IPS-18c (cell line): ENCODE results near the gene CPAMD8.

ENCODE experiments used
- H3K4me3 ChIP-seq: 2 replicates; pipeline ENCODE4 v1.7.0; 2013; ENCODE audit warnings: low read depth, mild to moderate bottlenecking, low read length, moderate library complexity; ENCODE audit not compliant: insufficient read depth
- H3K9me3 ChIP-seq: one replicate; pipeline ENCODE4 v1.6.1; 2013; ENCODE audit warnings: mild to moderate bottlenecking, low read length, moderate library complexity; ENCODE audit not compliant: control insufficient read depth, insufficient read depth

CPAMD8 gene

DNA sequence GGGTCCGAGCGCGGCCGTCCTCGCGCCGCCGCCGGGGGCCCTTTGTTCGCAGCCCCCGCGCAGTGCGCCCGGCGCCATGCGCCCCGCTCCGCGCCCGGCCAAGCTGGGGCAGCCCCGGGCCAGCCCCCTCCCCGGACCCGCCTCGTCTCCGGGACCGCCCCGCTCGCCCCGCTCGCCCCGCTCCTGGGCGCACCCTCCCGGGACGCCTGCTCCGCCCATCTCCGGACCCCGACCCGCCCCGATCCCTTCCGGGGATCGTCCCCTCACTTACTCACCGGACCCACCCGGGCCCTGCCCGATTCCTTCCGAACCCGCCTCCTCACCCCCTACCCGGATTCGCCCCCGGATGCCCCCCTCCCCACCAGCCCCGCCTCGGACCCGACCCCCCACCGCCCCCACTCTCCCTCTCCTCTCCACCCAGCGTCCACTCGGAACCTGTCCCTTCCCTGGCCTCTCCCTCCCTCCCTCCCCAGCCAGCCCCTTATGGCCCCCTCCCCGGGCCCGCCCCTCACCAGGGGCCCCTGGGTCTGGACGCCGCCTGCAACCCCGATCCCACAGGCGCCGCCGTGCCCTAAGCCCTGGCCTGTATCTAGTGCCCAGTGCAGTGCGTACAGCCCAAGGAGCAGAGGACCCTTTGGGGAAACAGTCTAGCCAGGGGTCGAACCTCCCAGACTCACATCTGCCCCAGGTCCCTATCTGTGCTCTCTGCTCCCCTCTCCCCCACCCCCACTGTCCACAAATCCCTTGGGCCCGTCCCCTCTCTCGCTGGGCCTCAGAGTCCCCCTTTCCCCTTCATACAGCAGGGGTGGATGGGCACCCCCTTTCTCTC is at the start of gene CPAMD8:
Gene CPAMD8 (minus strand): TSS at position 105 of the 829 bp plus-strand sequence. CDS start 168 bp downstream, outside the sequence.
- Histone ChIP-seq H3K4me3 (peak within 1 kb of the TSS; percentile 67), H3K9me3 (no peaks in the 10 kb centered on the region)

DNA sequence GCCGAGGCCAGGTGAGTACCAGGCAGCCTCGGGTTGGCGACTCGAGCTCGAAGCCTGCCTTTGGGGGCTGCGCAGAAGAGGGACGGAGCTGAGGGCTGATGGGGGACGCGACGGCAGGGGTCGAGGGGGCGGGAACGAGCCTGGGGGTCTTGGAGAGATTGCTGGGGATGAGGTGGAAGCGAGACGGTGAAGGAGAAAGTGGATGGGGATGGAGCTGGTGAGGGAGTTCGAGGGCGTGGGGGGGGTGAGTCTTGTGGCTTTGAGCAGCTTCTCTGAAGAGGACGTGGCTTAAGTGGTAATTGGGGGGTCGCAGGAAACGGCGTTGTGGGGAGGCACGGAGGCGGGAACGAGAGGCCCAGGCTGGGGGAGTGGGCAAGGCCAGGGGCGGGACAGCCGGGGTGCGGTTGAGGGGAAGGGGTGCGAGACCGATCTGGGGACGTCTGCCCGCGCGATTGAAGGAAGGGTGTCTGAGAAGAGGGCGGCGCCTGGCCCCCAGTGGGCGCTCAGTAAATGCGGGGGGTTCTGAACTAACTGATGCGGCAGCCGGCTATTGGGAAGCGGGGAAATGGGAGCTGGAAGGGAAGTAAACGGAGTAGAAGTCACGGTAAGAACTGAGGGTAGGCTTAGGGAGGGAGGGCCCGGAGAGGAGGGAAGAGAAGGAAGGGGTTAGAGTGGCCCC is 49.4 kb upstream of the CPAMD8 start:
- Histone ChIP-seq H3K9me3 (peaks cover 3% of the 10 kb centered on the region), H3K4me3 (peak overlapping the region; percentile 81)

DNA sequence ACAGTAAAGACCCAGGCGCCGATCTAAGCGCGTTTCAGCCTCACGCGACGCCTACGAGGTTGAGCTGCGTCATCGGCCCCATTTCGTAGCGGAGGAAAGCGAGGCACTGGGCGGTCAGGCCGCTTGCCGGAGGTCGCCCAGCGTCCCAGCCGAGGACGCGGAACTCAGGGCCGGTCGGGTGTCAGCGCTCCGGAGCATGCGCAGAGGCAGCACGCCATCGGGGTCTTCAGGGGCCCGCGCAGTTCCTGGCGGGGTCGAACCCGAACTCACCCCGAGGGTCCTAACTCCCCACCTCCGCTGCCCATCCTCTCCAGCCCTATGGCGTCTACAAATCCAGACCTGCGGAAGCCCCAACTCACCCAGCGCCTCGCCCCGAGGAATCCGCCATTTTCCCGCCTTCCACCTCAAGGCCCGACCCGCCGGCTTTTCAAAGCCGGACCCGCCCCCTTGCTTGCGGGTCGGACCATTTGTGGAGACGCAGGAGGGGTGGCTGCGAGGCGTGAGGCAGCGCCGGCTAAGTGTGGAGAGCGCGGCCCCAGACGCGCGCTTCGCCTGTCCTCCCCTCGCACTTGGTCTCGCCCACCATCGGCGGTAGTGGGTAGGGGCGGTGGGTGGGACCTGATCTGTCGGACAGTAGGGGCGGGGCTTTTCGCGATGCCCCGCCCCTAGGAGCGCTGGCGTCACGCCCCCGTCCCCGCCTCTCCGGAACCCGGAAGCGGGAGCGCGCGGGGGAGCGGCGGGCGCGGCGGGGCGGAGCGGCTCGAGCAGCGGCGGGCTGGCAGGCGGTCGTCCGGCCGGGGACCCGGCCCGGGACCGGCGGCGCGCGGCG is 48.6 kb upstream of the CPAMD8 start, which contains the start of the genes HAUS8 and MYO9B:
Gene HAUS8 (minus strand): TSS at position 418 of the 829 bp plus-strand sequence. CDS start 30 bp downstream, at position 388.
Gene MYO9B (plus strand): TSS at position 743 of the 829 bp plus-strand sequence. CDS start 25,941 bp downstream, outside the sequence.
- Histone ChIP-seq H3K4me3 (peak within 1 kb of the TSS; percentile 94), H3K9me3 (peaks cover 3% of the 10 kb centered on the region)

DNA sequence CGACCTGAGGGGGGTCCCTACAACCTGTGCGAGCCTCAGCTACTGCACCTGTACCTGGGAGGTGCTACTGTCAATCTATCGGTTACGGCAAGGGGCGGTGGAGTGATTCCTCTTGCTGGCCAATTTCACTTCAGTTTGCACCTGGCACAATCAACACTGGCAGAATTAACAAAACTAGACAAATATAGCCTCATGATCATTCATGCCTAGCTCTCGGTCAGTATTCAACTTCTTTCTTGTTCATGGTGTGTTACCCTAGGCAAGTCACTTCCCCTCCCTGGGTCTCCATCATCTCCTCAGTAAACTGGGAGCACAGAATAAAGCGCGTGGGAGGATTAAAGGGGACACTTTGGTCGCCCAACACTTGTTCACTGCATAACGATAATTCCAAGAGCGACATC is 48.0 kb upstream of the CPAMD8 start:
- H3K4me3 ChIP-seq: peak overlapping the region; percentile 94
- peaks cover 3% of the 10 kb centered on the region for H3K9me3 ChIP-seq

DNA sequence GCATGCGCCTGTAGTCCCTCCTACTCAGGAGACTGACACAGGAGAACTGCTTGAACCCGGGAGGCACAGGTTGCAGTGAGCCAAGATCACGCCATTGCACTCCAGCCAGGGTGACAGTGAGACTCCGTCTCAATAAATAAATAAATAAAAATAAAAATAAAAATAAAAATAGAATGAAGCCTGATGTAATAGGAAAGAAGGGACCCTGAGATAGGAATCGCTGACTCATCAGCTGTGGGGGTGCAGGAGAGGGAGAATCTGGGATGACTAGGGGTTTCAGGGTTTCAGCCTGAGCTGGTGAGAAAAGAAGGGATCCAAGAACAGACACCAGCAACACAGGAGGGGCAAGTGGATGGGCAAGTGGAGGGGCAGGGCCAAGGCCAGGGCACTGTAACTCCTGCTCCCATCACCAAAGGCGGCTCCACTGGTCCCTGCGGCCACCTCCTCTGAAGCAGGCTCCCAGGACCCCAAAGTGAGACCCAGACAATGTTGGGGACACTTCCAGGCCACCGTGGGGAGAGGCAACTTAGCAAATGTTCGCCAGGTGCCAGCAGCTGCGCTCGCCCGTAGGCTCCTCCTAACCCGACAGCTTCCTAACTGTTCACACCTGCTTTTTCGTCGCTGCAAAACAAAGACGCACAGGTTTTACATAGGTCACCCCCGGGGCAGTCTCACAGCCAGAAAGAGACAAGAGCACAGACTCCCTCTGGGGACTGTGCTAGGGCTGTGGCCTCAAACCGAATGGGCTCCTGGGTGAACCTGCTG is 47.4 kb upstream of the CPAMD8 start:
- Histone ChIP-seq H3K9me3 (peaks cover 3% of the 10 kb centered on the region), H3K4me3 (peak overlapping the region; percentile 94)

DNA sequence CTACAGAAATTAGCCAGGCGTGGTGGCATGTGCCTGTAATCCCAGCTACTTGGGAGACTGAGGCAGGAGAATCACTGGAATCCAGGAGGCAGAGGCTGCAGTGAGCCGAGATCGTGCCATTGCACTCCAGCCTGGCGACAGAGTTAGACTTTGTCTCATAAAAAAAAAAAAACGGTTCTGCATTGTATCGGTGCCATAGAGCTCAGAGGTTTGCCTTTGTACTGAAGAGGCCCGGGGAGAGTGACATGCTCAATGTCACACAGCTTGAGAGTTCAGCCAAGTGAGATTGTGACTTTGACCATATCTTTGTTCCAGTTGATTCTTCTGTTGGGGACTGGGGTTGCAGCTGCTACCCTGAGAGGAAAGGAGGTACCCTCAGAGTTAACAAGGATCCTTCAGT is 44.3 kb upstream of the CPAMD8 start:
- H3K4me3 ChIP-seq: no peak overlapping the region

DNA sequence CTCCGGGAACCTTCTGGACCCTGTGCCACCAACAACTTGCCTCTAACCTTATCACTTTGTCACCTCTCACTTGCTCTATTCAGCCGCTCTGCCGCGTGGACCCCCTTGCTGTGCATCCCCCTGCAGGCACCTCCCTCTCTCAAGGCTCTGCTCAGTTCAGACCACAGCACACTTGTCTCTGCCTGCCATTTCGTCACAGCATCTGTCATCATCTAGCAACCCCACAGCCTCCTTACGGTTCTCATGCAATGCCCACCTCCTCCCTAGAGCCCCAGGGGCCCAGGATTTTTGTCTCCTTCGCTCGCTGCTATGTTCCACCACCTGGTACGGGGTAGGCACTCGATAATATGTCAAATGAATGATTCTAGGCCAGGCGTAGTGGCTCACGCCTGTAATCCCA is 43.8 kb upstream of the CPAMD8 start:
- peaks cover 5% of the 10 kb centered on the region for H3K9me3 ChIP-seq
- H3K4me3 ChIP-seq: no peak overlapping the region

More for the DNA sequence above, 44.3 kb upstream of the CPAMD8 start:
- peaks cover 5% of the 10 kb centered on the region for H3K9me3 ChIP-seq

DNA sequence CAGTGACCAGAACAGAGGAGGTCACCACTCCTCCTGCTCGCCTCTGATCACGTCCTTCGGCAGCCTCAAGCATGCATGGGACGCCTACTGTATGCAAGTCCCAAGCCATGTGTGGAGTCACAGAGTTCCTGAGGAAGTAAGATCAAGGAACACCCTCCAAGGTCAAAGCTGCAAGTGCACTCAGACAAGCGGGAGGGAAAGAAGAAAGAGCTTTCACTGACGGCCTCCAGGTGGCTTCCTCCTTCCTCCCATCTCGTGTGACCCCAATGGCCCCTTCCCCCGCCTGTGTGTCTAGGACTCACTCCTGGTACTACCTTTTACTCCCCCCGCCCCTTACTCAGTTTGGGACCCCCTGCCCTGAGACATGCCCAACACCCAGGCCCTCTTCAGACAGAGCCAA is 42.6 kb upstream of the CPAMD8 start:
- Histone ChIP-seq H3K9me3 (peaks cover 5% of the 10 kb centered on the region), H3K4me3 (no peak overlapping the region)

DNA sequence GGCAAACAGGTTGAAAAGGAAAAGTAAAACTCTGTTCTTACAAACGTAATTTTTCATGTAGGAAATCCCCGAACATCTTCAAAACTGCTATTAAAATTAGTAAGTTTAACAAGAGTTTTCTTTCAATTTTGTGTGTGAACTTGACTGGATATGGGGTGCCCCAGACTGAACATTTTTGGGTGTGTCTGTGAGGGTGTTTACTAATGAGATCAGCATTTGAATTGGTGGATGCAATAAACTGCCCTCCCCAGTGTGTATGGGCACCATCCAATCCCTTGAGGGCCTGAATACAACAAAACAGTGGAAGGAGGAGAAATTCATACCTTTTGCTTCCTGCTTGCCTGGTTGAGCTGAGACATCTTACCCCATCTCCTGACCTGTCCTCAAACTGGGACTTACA is 36.8 kb upstream of the CPAMD8 start:
- H3K4me3 ChIP-seq: no peak overlapping the region
- H3K9me3 ChIP-seq: peaks cover 2% of the 10 kb centered on the region

DNA sequence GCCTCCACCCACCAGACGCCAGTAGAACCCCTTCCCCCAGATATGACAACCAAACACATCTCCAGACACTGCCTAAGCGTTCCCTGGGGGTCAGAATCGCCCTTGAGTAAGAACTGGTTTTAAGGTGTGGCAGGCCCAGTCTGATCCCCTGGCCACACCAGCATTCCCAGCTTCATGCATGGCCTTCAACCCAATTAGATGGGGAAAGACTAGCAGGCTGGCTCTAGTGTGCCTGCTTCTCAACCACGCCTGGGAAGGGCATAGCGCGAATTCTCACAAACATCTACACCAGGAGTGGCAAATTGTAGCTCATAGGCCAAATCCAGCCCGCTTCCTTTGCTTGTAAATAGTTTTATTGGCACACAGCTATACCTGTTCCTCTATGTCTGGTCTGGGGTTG is 35.1 kb upstream of the CPAMD8 start:
- H3K9me3 ChIP-seq: peaks cover 2% of the 10 kb centered on the region
- no peak overlapping the region for H3K4me3 ChIP-seq

DNA sequence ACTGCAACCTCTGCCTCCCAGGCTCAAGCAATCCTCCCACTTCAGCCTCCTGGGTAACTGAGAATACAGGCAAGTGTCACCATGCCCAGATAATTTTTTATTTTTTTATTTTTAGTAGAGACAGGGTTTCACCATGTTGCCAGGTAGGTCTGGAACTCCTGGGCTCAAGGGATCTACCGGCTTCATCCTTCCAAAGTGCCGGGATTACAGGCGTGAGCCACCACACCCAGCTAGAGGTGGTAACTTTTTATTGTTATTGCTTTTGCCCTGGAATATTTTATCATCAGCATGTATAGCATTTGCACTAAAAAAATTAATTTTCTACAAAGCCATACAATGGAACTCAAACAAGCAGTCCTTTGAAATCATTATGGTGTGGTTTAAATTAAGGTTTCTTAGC is 34.6 kb upstream of the CPAMD8 start:
- peaks cover under 1% of the 10 kb centered on the region for H3K9me3 ChIP-seq
- no peak overlapping the region for H3K4me3 ChIP-seq

DNA sequence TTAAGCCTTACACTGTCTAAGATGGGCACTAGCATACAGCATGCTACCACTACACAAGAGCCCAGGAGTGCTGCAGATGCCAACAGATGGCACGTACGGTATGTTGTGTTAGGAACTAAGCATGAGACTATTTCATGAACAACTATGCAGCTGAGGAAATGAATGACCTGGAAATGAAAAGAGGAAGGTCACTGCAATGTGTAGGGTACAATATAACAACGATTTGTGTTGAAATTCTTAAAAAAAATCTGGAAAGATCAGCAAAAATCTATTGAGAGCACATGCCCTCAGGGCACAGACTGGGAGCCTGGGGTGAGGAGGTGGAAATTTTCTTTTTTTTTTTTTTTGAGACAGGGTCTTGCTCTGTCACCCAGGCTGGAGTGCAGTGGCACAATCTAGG is 34.2 kb upstream of the CPAMD8 start:
- no peak overlapping the region for H3K4me3 ChIP-seq
- no peaks in the 10 kb centered on the region for H3K9me3 ChIP-seq

DNA sequence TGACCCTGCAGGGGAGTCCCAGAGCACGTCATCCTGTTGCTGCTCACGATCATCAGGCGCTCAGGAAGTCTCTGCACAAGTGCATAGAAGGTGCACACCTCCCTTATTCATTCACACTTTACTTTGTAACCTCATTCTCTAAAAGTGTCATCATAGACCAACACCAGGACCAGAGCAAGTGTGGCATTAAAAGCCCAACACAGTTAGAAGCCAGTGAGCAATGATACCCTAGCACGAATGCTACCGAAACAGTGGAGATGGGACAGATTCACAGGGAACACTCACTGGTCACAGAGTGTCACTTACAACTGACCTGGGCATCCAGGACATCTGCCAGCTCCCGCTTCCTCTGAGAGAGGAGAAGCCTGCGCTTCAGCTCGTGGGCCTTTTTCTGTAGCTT is 31.6 kb upstream of the CPAMD8 start:
- Histone ChIP-seq H3K9me3 (no peaks in the 10 kb centered on the region), H3K4me3 (no peak overlapping the region)

DNA sequence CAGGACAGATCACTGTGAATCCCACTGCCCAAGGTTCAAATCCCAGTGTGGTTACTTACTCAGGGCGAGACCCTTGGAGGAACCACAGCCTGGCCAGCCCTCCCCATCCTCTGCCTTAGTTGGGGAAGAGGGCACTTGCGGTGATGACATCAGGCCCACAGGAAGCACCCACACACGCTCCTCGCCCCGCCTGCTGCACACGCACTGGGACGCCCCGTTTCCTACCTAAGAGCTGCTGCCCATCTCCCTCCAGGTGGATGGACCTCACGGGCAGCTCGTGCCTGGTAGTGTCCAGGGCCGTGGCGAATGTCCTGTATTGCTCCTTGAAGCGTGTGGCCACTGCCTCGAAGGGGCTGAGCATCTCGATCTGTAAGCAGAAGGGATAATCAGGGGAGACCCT is 29.0 kb upstream of the CPAMD8 start:
- no peak overlapping the region for H3K4me3 ChIP-seq
- no peaks in the 10 kb centered on the region for H3K9me3 ChIP-seq

DNA sequence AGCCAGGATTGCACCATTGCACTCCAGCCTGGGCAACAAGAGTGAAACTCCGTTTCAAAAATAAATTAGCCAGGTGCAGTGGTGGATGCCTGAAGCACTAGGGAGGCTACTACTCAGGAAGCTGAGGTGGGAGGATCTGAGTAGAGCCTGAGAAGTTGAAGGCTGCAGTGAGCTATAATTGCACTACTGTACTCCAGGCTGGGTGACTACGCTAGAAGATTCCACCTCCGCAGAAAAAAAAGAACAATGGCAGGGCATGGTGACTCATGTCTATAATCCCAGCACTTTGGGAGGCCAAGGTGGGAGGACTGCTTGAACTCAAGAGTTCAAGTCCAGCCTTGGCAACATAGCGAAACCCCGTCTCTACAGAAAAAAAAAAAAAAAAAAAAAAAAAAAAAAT is 28.1 kb upstream of the CPAMD8 start:
- Histone ChIP-seq H3K4me3 (no peak overlapping the region), H3K9me3 (no peaks in the 10 kb centered on the region)

DNA sequence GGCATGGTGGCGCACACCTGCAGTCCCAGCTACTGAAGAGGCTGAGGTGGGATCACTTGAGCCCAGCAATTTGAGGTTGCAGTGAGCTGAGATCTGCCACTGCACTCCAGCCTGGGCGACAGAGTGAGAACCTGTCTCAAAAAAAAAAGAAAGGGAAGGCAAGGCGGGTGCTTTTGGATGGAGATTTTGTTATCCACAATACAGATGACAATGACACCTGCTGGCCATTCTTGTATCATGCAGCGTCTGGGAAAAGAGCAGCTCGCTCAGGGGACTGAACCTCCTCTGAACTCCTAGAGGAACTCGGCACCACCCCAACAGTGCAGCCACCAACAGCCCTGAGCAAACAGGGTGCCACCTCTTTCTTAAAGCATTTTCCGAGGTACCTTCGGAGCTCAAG is 25.8 kb upstream of the CPAMD8 start:
- Histone ChIP-seq H3K9me3 (no peaks in the 10 kb centered on the region), H3K4me3 (no peak overlapping the region)
